Measurements from ENCODE around the gene HTR4.
"Not testable (repeated sequence)": the region's sequence is repeated elsewhere in the genome, so short reads cannot be mapped to it uniquely, and the experiment has no call there.

DNA sequence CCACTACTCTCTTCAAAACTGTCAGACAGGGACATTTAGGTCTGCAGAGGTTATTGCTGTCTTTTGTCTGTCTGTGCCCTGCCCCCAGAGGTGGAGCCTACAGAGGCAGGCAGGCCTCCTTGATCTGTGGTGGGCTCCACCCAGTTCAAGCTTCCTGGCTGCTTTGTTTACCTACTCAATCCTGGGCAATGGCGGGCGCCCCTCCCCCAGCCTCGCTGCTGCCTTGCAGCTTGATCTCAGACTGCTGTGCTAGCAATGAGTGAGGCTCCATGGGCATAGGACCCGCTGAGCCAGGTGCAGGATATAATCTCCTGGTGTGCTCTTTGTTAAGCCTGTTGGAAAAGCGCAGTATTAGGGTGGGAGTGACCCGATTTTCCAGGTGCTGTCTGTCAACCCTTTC is 19.4 kb upstream of the HTR4 start:
- TF ChIP-seq, protein P1, sequence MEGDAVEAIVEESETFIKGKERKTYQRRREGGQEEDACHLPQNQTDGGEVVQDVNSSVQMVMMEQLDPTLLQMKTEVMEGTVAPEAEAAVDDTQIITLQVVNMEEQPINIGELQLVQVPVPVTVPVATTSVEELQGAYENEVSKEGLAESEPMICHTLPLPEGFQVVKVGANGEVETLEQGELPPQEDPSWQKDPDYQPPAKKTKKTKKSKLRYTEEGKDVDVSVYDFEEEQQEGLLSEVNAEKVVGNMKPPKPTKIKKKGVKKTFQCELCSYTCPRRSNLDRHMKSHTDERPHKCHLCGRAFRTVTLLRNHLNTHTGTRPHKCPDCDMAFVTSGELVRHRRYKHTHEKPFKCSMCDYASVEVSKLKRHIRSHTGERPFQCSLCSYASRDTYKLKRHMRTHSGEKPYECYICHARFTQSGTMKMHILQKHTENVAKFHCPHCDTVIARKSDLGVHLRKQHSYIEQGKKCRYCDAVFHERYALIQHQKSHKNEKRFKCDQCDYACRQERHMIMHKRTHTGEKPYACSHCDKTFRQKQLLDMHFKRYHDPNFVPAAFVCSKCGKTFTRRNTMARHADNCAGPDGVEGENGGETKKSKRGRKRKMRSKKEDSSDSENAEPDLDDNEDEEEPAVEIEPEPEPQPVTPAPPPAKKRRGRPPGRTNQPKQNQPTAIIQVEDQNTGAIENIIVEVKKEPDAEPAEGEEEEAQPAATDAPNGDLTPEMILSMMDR (IDR thresholded peaks at IDR 0.05 in 2 of 3, conservative IDR thresholded peaks at IDR 0.05 in 1 of 3; ENCODE audit: borderline replicate concordance in 1 of 3, insufficient read depth in 1 of 3, low read depth in 2 of 3, low read length in 2 of 3), result not testable (repeated sequence)
- TF ChIP-seq POLR2AphosphoS5 (IDR thresholded peaks at IDR 0.05; ENCODE audit: low read depth, low read length); POLR2A (IDR thresholded peaks at IDR 0.05; ENCODE audit: borderline replicate concordance, extremely low read depth, insufficient read depth, insufficient read length): not testable (repeated sequence)
